Cortex of kidney (tissue), 1 donor: ENCODE results near the gene SLC29A1.

Source experiments
- DNase-seq: peaks from one replicate; lab custom pipeline; 2025; lab: John Stamatoyannopoulos, UW

The SLC29A1 gene

DNA sequence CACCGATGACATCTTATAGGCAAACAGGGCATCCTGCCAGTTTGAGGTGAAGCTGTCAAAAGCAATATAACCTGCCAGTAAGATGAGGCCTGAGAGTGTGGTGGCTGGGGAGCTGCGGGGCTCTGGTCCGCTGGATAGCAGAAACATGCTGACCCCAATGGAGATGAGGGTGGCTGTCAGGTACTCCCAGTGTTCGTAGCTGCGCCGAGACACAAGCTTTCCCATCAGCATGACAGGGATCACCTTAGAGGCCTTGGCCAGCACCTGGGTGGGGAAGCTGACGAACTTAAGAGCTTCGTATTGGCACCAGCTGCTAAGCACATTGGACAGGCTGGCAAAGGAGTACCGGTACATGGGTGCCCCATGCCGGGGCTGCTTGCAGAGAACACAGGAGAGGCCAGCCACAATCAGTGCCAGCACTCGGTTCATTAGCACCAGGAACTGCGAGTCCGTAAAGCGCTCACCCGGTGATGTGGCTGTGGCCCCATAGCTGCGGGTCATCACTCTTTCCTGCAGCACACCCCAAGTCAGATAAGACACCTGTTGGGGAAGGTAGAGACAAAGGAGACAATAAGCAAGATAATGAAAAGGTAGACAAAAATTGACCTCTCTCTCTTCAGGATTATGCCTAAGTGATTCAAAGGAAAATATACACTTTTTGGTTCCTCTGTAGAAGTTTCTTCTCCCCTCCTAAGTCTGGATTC lies 31.9 kb downstream of the SLC29A1 start:
- DNase-seq, result no peak

GRCh38 chr6:44255871-44256774 lies 32.7 kb downstream of the SLC29A1 start:
- DNase-seq, result no peak

DNA sequence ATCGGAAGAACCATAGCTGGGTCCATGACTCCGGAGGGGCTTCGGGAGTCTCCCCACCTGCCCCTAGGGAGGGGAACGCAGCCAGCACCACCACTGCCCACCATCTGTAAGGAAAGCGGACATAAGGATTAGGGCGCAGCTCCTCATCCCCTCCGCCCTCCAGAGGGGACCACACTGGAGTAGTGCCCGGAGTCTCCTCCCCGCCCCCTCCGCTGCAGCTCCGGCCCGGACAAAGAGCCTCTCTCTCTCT lies 33.3 kb downstream of the SLC29A1 start:
- DNase-seq, result no peak

DNA sequence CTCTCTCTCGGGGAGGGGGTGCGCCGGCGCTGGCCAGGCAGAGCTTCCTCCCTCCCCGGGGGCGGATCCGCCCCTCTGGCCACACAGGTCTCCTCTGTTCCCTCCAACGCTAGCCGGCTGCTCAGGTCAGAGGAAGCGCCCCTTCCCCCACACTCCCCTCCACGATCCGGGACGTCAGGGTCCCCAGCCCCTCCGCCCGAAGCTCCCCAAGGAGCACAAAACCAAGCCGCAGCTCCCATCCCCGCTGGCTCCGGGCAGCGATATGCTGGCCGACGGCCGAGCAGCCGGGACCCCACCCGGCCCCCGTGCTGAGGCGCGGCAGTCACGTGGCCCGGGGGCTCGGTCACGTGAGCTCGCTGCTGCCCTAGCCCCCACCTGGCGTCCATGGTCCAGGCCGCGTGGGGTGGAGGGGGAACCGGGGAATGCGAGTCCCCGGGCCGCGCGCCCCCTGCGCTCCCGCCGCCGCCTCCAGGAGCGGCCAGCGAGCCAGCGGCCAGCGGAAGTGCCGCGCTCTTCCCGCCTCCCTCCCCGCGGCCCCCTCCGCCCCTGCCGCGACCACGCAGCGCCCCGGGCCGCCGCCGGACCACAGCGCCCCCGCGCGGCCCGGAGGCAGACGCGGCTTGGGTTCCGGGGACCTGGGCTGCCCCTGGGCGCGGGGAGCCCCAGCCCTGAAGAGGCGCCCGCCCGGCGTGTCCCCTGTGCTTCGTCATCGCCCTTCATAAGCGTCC lies 33.8 kb downstream of the SLC29A1 start, which contains the start of gene SLC35B2:
Gene SLC35B2, minus strand, starts transcription at position 504 of the 728 bp plus-strand sequence. Its CDS starts 118 bp downstream, at position 386.
- no peak for DNase-seq

DNA sequence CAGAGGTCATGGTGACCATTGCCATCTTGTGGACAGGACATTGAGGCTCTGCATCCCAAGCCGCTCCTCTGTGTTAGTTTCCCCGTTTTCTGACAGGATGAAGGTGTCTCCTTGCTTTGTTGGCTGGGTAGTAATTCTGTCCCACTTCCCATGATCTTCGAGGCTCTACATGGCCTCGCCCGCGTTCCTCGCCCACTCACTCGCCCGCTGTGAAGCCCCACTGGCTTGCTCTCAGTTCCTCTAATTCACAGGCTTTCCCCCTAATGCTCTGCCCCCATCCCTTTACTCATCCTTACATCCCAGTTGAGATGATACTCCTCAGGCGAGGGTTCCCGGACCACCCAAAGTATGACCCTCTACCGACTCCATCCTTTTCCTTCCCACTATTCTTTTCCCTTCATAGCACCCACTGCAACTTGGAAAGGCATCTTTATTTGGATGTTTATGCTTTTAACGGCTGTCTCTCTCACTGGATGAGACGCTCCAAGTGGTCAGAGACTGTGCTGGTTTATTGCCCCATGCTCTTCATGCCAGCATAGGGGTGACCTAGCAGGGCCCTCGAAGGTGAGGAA lies 34.4 kb downstream of the SLC29A1 start:
- no peak for DNase-seq

- DNase-seq, result no peak
These were observed 35.0 kb downstream of the SLC29A1 start for GRCh38 chr6:44258325-44258863.

- DNase-seq, result no peak
These were observed 35.5 kb downstream of the SLC29A1 start for GRCh38 chr6:44258921-44259320.

GRCh38 chr6:44260011-44260410 lies 36.6 kb downstream of the SLC29A1 start:
- no peak for DNase-seq

DNA sequence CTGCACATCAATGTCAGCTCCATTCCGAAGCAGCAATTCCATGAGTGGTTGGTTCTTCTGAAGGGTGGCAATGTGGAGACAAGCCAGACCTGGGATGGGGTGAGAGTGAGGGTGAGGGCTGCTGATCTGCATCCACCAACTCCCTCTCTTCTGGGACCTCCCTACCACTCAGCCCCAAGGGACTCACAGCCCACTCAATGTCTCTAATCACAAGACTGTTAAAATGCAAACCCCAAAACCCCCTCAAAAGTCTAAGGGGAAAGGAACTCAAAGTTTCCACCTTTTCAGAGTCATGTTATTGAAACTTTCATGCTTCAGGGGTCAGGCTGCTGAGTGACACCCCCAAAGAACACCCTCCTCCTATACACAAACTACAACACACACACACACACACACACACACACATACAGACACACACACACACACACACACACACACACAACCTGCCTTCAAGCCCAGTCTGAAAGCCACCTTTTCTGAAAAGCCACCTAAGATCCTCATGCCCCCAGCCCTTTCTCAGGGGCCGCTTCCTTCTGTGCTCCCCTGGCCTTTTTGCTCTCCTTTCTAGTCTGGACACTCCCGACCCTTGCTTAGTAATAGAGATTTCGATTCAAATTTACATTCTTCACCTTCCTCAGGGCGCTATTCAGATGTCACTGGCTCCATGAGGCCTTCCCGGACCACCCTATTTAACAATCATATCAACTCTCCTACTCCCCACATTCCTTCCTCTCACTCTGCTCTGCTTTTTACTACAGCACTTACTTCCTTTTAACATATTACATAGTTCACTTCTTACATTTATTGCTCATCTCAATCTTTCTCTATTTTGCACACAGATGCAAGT lies 37.3 kb downstream of the SLC29A1 start:
- no peak for DNase-seq

- DNase-seq, result no peak
These were observed 38.2 kb downstream of the SLC29A1 start for GRCh38 chr6:44261581-44261980.

GRCh38 chr6:44262467-44263353 lies 39.3 kb downstream of the SLC29A1 start:
- DNase-seq, result no peak

GRCh38 chr6:44263354-44264100 lies 40.1 kb downstream of the SLC29A1 start:
- DNase-seq, result no peak

GRCh38 chr6:44264154-44265006 lies 41.0 kb downstream of the SLC29A1 start:
- DNase-seq, result no peak

- peak; percentile 55 for DNase-seq
These were observed 41.8 kb downstream of the SLC29A1 start, which contains the start of gene NFKBIE for GRCh38 chr6:44265007-44265721. Gene NFKBIE, minus strand, starts transcription at chr6:44265551. Its CDS starts 205 bp downstream, at chr6:44265346.

DNA sequence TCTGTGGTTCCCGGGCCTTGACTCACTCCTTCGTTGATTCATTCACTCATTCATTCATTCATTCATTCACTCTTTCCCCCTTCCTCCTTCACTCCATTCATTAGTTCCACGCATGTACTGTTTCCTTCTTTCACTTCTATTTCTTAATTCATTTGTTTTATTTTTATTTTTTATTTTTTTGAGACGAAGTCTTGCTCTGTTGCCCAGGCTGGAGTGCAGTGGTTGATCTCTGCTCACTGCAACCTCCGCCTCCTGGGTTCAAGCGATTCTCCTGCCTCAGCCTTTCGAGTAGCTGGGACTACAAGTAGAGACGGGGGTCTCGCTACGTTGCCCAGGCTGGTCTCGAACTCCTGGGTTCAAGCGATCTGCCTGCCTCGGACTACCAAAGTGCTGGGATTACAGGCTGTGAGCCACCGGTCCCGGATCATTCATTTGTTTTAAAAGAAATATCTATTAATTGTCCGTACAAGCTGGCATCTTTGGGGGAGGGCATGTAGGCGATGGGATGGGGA lies 42.4 kb downstream of the SLC29A1 start:
- DNase-seq, result no peak

DNA sequence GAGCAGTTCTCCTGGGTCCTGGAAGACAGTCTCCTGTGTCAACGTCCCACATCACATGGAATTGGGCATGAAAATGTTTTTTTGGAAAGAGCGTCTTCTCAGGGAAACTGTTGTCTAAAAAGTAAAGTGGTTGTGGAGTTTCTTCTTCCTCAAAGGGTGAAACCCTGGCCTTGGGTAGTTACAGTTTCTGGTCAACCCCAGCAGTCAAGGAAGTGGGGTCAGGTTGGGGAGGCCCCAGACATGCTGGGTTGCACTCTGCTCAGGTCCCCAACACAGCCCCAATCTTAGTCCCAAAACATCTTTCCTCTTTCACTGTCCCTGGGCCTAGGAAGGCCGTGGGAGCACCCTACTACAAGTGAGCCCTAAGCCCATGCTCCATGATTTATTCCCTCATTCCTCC lies 43.0 kb downstream of the SLC29A1 start:
- no peak for DNase-seq

DNA sequence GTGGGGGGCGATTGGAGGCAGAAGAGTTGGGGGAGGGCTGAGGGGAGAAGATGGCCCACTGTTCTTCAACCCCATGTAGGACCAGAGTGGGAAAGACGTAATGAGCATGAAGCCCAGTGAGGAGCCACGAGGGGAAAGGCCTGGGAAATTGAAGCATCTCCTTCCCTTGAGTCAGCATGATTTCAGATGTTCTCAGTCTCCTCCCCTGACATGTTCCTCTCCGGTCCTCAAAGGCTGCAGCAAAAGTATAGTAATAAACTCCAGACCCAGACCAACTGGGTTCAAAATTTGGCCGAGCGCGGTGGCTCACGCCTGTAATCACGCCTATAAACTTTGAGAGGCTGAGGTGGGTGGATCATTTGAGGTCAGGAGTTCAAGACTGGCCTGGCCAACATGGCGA lies 43.9 kb downstream of the SLC29A1 start:
- no peak for DNase-seq
